Activated B cell treated with CpG ODN at 0.5 μM for 24 hours (primary cell): Measurements from ENCODE around the gene SPDYE5. TPM values are rescaled to one million over a fixed set of nuclear protein-coding genes. Genes with fewer than 3 reads are reported as not detected.
A peak's percentile ranks its signal among the peaks of the same experiment; 100 is the strongest.
"Not testable (repeated sequence)": the region's sequence is repeated elsewhere in the genome, so short reads cannot be mapped to it uniquely, and the experiment has no call there.

Experiments used
- ATAC-seq: fragments of 200-7000 bp; cut with Tn5 transposase; one replicate; pipeline ENCODE4 v1.10.0; 2021; ENCODE audit warnings: low read depth, mild to moderate bottlenecking, moderate library complexity
- CTCF ChIA-PET: fragments of 350-600 bp; sonication (Branson Sonifier 250); formaldehyde crosslinking; loops from one replicate; lab custom pipeline; 2021; ENCODE audit warnings: antibody characterized with exemption; lab: Charles Lee
- POLR2A ChIA-PET: fragments of 350-600 bp; sonication (Branson Sonifier 250); formaldehyde crosslinking; loops from one replicate; lab custom pipeline; 2021; ENCODE audit warnings: antibody characterized with exemption; lab: Charles Lee
- DNase-seq: peaks from one replicate; pipeline ENCODE4 v3.0.0; 2022
- H3K27ac Mint-ChIP-seq: one replicate; pipeline ENCODE4 v1.8.0; 2020; ENCODE audit warnings: mixed read lengths
- H3K27me3 Mint-ChIP-seq: one replicate; pipeline ENCODE4 v1.8.0; 2021; ENCODE audit warnings: mixed read lengths
- H3K36me3 Mint-ChIP-seq: one replicate; pipeline ENCODE4 v1.8.0; 2021; ENCODE audit warnings: low read depth, mixed read lengths
- H3K4me1 Mint-ChIP-seq: one replicate; pipeline ENCODE4 v1.8.0; 2021; ENCODE audit warnings: mixed read lengths
- H3K4me3 Mint-ChIP-seq: one replicate; pipeline ENCODE4 v1.8.0; 2020; ENCODE audit warnings: mild to moderate bottlenecking, mixed read lengths
- H3K9me3 Mint-ChIP-seq: one replicate; pipeline ENCODE4 v1.8.0; 2020; ENCODE audit warnings: mixed read lengths
- intact Hi-C: fragments of 100-400 bp; cut with micrococcal nuclease; formaldehyde crosslinking; loops from one replicate; pipeline ENCODE4 v1.15.1; 2024
- total RNA-seq: library from RNA; stranded (reverse); gene quantifications from 2 replicates; pipeline ENCODE4 v1.2.3, GENCODE V29; 2022

The SPDYE5 gene
- 0.20 TPM in 1 of 2 replicates, not detected in the other for total RNA-seq

GRCh38 chr7:75492020-75492419 is at the start of gene SPDYE5:
TSS of gene SPDYE5 (plus strand) at chr7:75492320. CDS start at chr7:75494048, 1,728 bp downstream.
- H3K4me3 Mint-ChIP-seq, H3K27ac Mint-ChIP-seq, CTCF ChIA-PET: not testable (repeated sequence)

GRCh38 chr7:75442465-75443111 is 49.5 kb upstream of the SPDYE5 start:
- intact Hi-C loops, POLR2A ChIA-PET, H3K4me1 Mint-ChIP-seq, CTCF ChIA-PET, H3K9me3 Mint-ChIP-seq, H3K27me3 Mint-ChIP-seq: not testable (repeated sequence)
- Mint-ChIP-seq H3K36me3 (peaks cover 27% of the 10 kb centered on the region), H3K27ac (peak overlapping the region; percentile 94), H3K4me3 (peak overlapping the region; percentile 94)
- DNase-seq (peak; percentile 66), ATAC-seq (peak; percentile 91)

More at GRCh38 chr7:75492020-75492419, at the start of gene SPDYE5:
- DNase-seq, H3K36me3 Mint-ChIP-seq, ATAC-seq, H3K27me3 Mint-ChIP-seq, POLR2A ChIA-PET, H3K4me1 Mint-ChIP-seq, H3K9me3 Mint-ChIP-seq, intact Hi-C loops: not testable (repeated sequence)

- H3K4me1 Mint-ChIP-seq, H3K27me3 Mint-ChIP-seq, POLR2A ChIA-PET, H3K9me3 Mint-ChIP-seq, H3K4me3 Mint-ChIP-seq, CTCF ChIA-PET, H3K27ac Mint-ChIP-seq, DNase-seq, ATAC-seq: not testable (repeated sequence)
- H3K36me3 Mint-ChIP-seq: peaks cover 12% of the 10 kb centered on the region
- intact Hi-C loops: loop anchor here (5.0 kb wide), 1 partner anchor 312 kb away; no protein-coding TSS in a partner anchor
These were observed 42.2 kb upstream of the SPDYE5 start for GRCh38 chr7:75449946-75450345.

GRCh38 chr7:75452494-75452955 is 39.6 kb upstream of the SPDYE5 start:
- DNase-seq, POLR2A ChIA-PET, H3K4me1 Mint-ChIP-seq, H3K27me3 Mint-ChIP-seq, CTCF ChIA-PET, H3K27ac Mint-ChIP-seq, H3K4me3 Mint-ChIP-seq, H3K9me3 Mint-ChIP-seq: not testable (repeated sequence)
- peak; percentile 94 for ATAC-seq
- peaks cover 12% of the 10 kb centered on the region for H3K36me3 Mint-ChIP-seq
- intact Hi-C loops: loop anchor here (5.0 kb wide), 1 partner anchor 310 kb away; no protein-coding TSS in a partner anchor

- DNase-seq, H3K27ac Mint-ChIP-seq, H3K9me3 Mint-ChIP-seq, POLR2A ChIA-PET, CTCF ChIA-PET, H3K4me3 Mint-ChIP-seq, H3K4me1 Mint-ChIP-seq, intact Hi-C loops, H3K27me3 Mint-ChIP-seq, ATAC-seq: not testable (repeated sequence)
- peaks cover 11% of the 10 kb centered on the region for H3K36me3 Mint-ChIP-seq
These were observed 35.7 kb upstream of the SPDYE5 start for GRCh38 chr7:75456403-75456802.

GRCh38 chr7:75458034-75458433 is 34.1 kb upstream of the SPDYE5 start:
- intact Hi-C loops, H3K4me3 Mint-ChIP-seq, H3K9me3 Mint-ChIP-seq, H3K27ac Mint-ChIP-seq, CTCF ChIA-PET, DNase-seq, ATAC-seq, H3K4me1 Mint-ChIP-seq, H3K27me3 Mint-ChIP-seq, POLR2A ChIA-PET: not testable (repeated sequence)
- peaks cover 11% of the 10 kb centered on the region for H3K36me3 Mint-ChIP-seq

- POLR2A ChIA-PET, H3K27ac Mint-ChIP-seq, ATAC-seq, DNase-seq, H3K4me3 Mint-ChIP-seq, CTCF ChIA-PET, H3K36me3 Mint-ChIP-seq, H3K27me3 Mint-ChIP-seq, H3K9me3 Mint-ChIP-seq, intact Hi-C loops, H3K4me1 Mint-ChIP-seq: not testable (repeated sequence)
These were observed 31.6 kb upstream of the SPDYE5 start for GRCh38 chr7:75460541-75460940.

- H3K4me1 Mint-ChIP-seq, H3K27ac Mint-ChIP-seq, H3K4me3 Mint-ChIP-seq, CTCF ChIA-PET, POLR2A ChIA-PET, ATAC-seq, H3K27me3 Mint-ChIP-seq, H3K9me3 Mint-ChIP-seq, intact Hi-C loops, DNase-seq: not testable (repeated sequence)
- H3K36me3 Mint-ChIP-seq: peaks cover 41% of the 10 kb centered on the region
These were observed 22.0 kb upstream of the SPDYE5 start for GRCh38 chr7:75470166-75470565.

- POLR2A ChIA-PET, CTCF ChIA-PET, H3K9me3 Mint-ChIP-seq, H3K4me1 Mint-ChIP-seq, intact Hi-C loops, H3K4me3 Mint-ChIP-seq, H3K27me3 Mint-ChIP-seq, H3K27ac Mint-ChIP-seq, ATAC-seq, DNase-seq: not testable (repeated sequence)
- H3K36me3 Mint-ChIP-seq: peaks cover 25% of the 10 kb centered on the region
These were observed 14.7 kb upstream of the SPDYE5 start for GRCh38 chr7:75477457-75477856.

- POLR2A ChIA-PET, H3K9me3 Mint-ChIP-seq: not testable (repeated sequence)
These were observed 11.8 kb upstream of the SPDYE5 start for GRCh38 chr7:75480313-75480712.

GRCh38 chr7:75485355-75485978 is 6.7 kb upstream of the SPDYE5 start:
- intact Hi-C loops, H3K9me3 Mint-ChIP-seq, H3K27me3 Mint-ChIP-seq, CTCF ChIA-PET, H3K36me3 Mint-ChIP-seq: not testable (repeated sequence)
- ATAC-seq (peak; percentile 15), DNase-seq (peak; percentile 27)
- H3K27ac Mint-ChIP-seq: peak overlapping the region; percentile 81
- H3K4me3 Mint-ChIP-seq: peak overlapping the region; percentile 92
- peaks cover 13% of the 10 kb centered on the region for H3K4me1 Mint-ChIP-seq
- POLR2A ChIA-PET: interaction anchor here (1.2 kb wide), 1 partner anchor 46 kb away, joined by 3 read pairs; no protein-coding TSS in a partner anchor

More at GRCh38 chr7:75480313-75480712, 11.8 kb upstream of the SPDYE5 start:
- H3K36me3 Mint-ChIP-seq: peaks cover 16% of the 10 kb centered on the region
- H3K27me3 Mint-ChIP-seq, intact Hi-C loops, H3K27ac Mint-ChIP-seq, ATAC-seq, H3K4me1 Mint-ChIP-seq, H3K4me3 Mint-ChIP-seq, DNase-seq, CTCF ChIA-PET: not testable (repeated sequence)
